IMR-90 (cell line): ENCODE results near the gene DSTYK.

ENCODE experiments used
- BHLHE40 ChIP-seq: fragments of 150-350 bp; IDR thresholded peaks from 2 replicates; pipeline ENCODE4 v1.6.1; 2016; ENCODE audit warnings: mild to moderate bottlenecking, low read depth, low read length
- CEBPB ChIP-seq: IDR thresholded peaks from 2 replicates; pipeline ENCODE4 v1.6.1; 2012; ENCODE audit warnings: low read depth, low read length, improper control_type of control experiment
- CTCF ChIP-seq: conservative IDR thresholded peaks from 2 replicates; pipeline ENCODE4 v1.5.1; 2012; ENCODE audit warnings: mild to moderate bottlenecking, low read depth, low read length, improper control_type of control experiment
- ELK1 ChIP-seq: fragments of 150-350 bp; IDR thresholded peaks from 2 replicates; pipeline ENCODE4 v1.6.1; 2016; ENCODE audit warnings: low read depth, mild to moderate bottlenecking, low read length, moderate library complexity, borderline replicate concordance
- FOS ChIP-seq: fragments of 150-350 bp; IDR thresholded peaks from 2 replicates; pipeline ENCODE4 v1.6.1; 2016; ENCODE audit warnings: low read depth, low read length
- MAFK ChIP-seq: IDR thresholded peaks from 2 replicates; pipeline ENCODE4 v1.6.1; 2012; ENCODE audit warnings: low read depth, low read length, improper control_type of control experiment
- MXI1 ChIP-seq: IDR thresholded peaks from 2 replicates; pipeline ENCODE4 v1.6.1; 2012; ENCODE audit warnings: low read depth, mild to moderate bottlenecking, low read length, moderate library complexity, borderline replicate concordance
- POLR2A ChIP-seq: IDR thresholded peaks from 2 replicates; pipeline ENCODE4 v1.6.1; 2012; ENCODE audit warnings: mild to moderate bottlenecking, low read depth, low read length
- RAD21 ChIP-seq: IDR thresholded peaks from 2 replicates; pipeline ENCODE4 v1.6.1; 2012; ENCODE audit warnings: low read length, improper control_type of control experiment
- RCOR1 ChIP-seq: IDR thresholded peaks from 2 replicates; pipeline ENCODE4 v1.6.1; 2012; ENCODE audit warnings: mild to moderate bottlenecking, low read length, improper control_type of control experiment; ENCODE audit not compliant: insufficient replicate concordance
- RFX5 ChIP-seq: IDR thresholded peaks from 2 replicates; pipeline ENCODE4 v1.8.0; 2012; ENCODE audit warnings: low read depth, mild to moderate bottlenecking, low read length, moderate library complexity
- SMC3 ChIP-seq: fragments of 150-350 bp; IDR thresholded peaks from 2 replicates; pipeline ENCODE4 v1.6.1; 2016; ENCODE audit warnings: low read depth, mild to moderate bottlenecking, antibody characterized with exemption, low read length, moderate library complexity
- USF2 ChIP-seq: fragments of 150-350 bp; IDR thresholded peaks from 2 replicates; pipeline ENCODE4 v1.6.1; 2017; ENCODE audit warnings: mild to moderate bottlenecking, antibody characterized with exemption, low read length, low read depth

- TF ChIP-seq POLR2A (no peak), RCOR1 (no peak), CTCF (no peak), USF2 (no peak), RAD21 (no peak), FOS (no peak), BHLHE40 (no peak), CEBPB (peak; percentile 63), MAFK (no peak), SMC3 (no peak), MXI1 (no peak), ELK1 (no peak), RFX5 (no peak)
Measured at GRCh38 chr1:205102404-205102803, 109.1 kb downstream of the DSTYK start.
